Mucosa of rectum (tissue), 2 donors: Measurements from ENCODE around the gene SORL1.

Source experiments
- H3K27ac ChIP-seq, 2 donors: one replicate each; pipeline ENCODE4 v1.7.0; 2013; ENCODE audit warnings: inconsistent platforms in 2 of 2, low read depth in 2 of 2, low read length in 2 of 2
- H3K27me3 ChIP-seq, 2 donors: one replicate each; pipeline ENCODE4 v1.7.0; 2013; ENCODE audit warnings: low read length in 2 of 2; ENCODE audit not compliant: control insufficient read depth in 2 of 2, insufficient read depth in 2 of 2
- H3K36me3 ChIP-seq, 2 donors: one replicate each; pipeline ENCODE4 v1.7.0; 2013; ENCODE audit warnings: low read length in 2 of 2; ENCODE audit not compliant: control insufficient read depth in 2 of 2, insufficient read depth in 2 of 2
- H3K4me1 ChIP-seq, 2 donors: one replicate each; pipeline ENCODE4 v1.7.0; 2013; ENCODE audit warnings: low read length in 2 of 2, mild to moderate bottlenecking in 1 of 2; ENCODE audit not compliant: control insufficient read depth in 2 of 2, insufficient read depth in 2 of 2
- H3K4me3 ChIP-seq, 2 donors: one replicate each; pipeline ENCODE4 v1.7.0; 2013; ENCODE audit warnings: low read length in 2 of 2
- H3K9ac ChIP-seq, 2 donors: one replicate each; pipeline ENCODE4 v1.7.0; 2013; ENCODE audit warnings: low read length in 2 of 2, low read depth in 1 of 2, mild to moderate bottlenecking in 1 of 2
- H3K9me3 ChIP-seq, 2 donors: one replicate each; pipeline ENCODE4 v1.7.0; 2013; ENCODE audit warnings: low read length in 2 of 2; ENCODE audit not compliant: control insufficient read depth in 2 of 2
- donor health status: healthy.
- donor health status: Normal muscosa, but diverticular disease.

SORL1 gene

DNA sequence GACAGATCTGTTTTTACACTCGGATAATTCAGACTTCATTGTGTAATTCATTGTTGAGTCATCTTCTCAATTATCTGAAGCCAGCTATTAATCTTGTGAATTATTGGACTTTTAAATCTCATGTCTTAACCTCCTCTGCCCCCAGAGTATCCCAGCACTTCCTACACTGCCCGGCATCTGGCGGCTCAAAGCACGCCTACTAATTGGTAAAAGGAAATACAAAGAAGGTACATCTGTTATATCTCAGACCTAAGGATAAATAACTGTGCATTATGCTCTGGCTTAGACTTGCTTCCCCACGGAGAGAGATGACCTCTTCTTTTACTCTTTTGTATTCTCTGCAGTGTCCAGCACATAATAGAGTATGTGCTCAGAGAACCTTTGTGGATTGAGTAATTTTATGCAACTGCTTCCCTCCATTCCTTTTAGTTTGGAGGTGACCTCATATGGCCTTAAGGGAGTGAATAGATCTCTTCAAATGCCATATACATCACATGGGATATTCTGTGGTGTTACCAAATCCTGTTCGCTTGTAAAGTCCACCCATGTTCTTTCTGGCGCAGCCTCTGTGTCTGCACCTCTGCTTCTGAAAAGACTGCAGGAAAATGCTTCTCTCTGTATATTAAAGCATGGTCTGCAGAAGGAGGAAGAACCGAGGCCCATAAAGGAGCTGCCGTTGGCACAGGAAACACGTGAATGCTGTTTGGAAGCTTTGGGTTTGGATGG is 126.3 kb downstream of the SORL1 start:
- Histone ChIP-seq H3K27me3 (no peaks in the 10 kb centered on the region), H3K9me3 (no peaks in the 10 kb centered on the region), H3K4me1 (peaks cover 0 to 8% of the 10 kb centered on the region in 2 donors), H3K27ac (no peak overlapping the region), H3K36me3 (peaks cover 30 to 53% of the 10 kb centered on the region in 2 donors), H3K9ac (no peak overlapping the region), H3K4me3 (no peak overlapping the region)

- Histone ChIP-seq H3K4me1 (peaks cover 0 to 8% of the 10 kb centered on the region in 2 donors), H3K4me3 (no peak overlapping the region), H3K9me3 (no peaks in the 10 kb centered on the region), H3K27me3 (no peaks in the 10 kb centered on the region), H3K27ac (no peak overlapping the region), H3K36me3 (peaks cover 23 to 47% of the 10 kb centered on the region in 2 donors), H3K9ac (no peak overlapping the region)
Observed at GRCh38 chr11:121580154-121580553, 128.0 kb downstream of the SORL1 start.

- no peaks in the 10 kb centered on the region for H3K27me3 ChIP-seq
- peaks cover 21 to 36% of the 10 kb centered on the region in 2 donors for H3K36me3 ChIP-seq
- H3K27ac ChIP-seq, result no peak overlapping the region
- no peak overlapping the region for H3K4me3 ChIP-seq
- H3K9ac ChIP-seq, result no peak overlapping the region
- peaks cover 5 to 12% of the 10 kb centered on the region in 2 donors for H3K4me1 ChIP-seq
- H3K9me3 ChIP-seq, result no peaks in the 10 kb centered on the region
Observed at GRCh38 chr11:121581607-121582006, 129.5 kb downstream of the SORL1 start.

DNA sequence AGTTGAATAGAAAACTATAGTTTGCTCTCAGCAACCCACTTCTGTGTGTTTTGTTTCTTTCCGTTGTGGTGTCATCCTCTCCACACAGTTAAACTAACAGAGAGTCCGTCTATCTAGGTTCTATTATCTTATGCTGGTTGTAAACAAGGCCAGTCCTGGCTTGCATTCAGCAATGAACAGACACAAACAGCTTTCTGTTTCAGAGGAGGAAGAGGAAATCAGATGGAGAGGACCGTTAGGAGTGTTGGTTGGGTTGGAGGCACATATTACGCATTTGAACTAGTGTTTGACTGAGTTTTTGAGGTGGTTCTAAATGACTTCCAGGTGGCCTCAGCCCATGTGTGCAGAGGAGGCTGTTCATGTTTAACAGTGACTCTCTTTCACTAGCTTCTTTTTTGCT is 130.2 kb downstream of the SORL1 start:
- Histone ChIP-seq H3K4me1 (peaks cover 5 to 14% of the 10 kb centered on the region in 2 donors), H3K27me3 (no peaks in the 10 kb centered on the region), H3K4me3 (no peak overlapping the region), H3K27ac (no peak overlapping the region), H3K9ac (no peak overlapping the region), H3K9me3 (no peaks in the 10 kb centered on the region), H3K36me3 (peaks cover 16 to 29% of the 10 kb centered on the region in 2 donors)

GRCh38 chr11:121583825-121584224 is 131.7 kb downstream of the SORL1 start:
- no peak overlapping the region for H3K9ac ChIP-seq
- H3K27me3 ChIP-seq, result no peaks in the 10 kb centered on the region
- no peak overlapping the region for H3K27ac ChIP-seq
- H3K4me1 ChIP-seq, result peaks cover 5 to 21% of the 10 kb centered on the region in 2 donors
- no peak overlapping the region for H3K4me3 ChIP-seq
- H3K36me3 ChIP-seq, result peaks cover 15 to 25% of the 10 kb centered on the region in 2 donors
- no peaks in the 10 kb centered on the region for H3K9me3 ChIP-seq

DNA sequence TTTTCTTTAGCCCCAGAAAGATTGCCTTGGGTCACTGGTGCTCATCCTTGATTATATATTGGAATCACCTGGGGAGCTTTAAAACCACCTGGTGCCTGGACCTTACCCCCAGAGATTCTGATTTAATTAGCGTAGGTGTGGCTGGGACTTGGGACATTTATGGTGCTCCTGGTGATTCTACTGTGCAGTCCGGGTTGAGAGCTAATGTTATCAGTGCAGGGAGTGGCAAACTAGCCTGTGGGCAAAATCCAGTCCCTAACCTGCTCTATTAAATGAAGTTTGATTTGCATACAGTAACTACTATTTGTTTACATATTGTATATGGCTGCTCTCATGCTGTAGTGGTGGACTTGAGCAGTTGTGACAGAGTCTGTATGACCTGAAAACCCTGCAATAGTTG is 134.6 kb downstream of the SORL1 start:
- Histone ChIP-seq H3K4me1 (peaks cover 10 to 24% of the 10 kb centered on the region in 2 donors), H3K9ac (no peak overlapping the region), H3K9me3 (no peaks in the 10 kb centered on the region), H3K4me3 (peak overlapping the region in 1 of 2 donors; percentile 24), H3K27me3 (no peaks in the 10 kb centered on the region), H3K36me3 (peaks cover 27 to 42% of the 10 kb centered on the region in 2 donors), H3K27ac (peak overlapping the region; percentile 83 to 85)

- Histone ChIP-seq H3K27ac (peak overlapping the region; percentile 49 to 85), H3K27me3 (no peaks in the 10 kb centered on the region), H3K4me1 (peaks cover 10 to 23% of the 10 kb centered on the region in 2 donors), H3K4me3 (peak overlapping the region in 1 of 2 donors; percentile 24), H3K9ac (no peak overlapping the region), H3K9me3 (no peaks in the 10 kb centered on the region), H3K36me3 (peaks cover 27 to 45% of the 10 kb centered on the region in 2 donors)
Observed at GRCh38 chr11:121587182-121587581, 135.1 kb downstream of the SORL1 start.

DNA sequence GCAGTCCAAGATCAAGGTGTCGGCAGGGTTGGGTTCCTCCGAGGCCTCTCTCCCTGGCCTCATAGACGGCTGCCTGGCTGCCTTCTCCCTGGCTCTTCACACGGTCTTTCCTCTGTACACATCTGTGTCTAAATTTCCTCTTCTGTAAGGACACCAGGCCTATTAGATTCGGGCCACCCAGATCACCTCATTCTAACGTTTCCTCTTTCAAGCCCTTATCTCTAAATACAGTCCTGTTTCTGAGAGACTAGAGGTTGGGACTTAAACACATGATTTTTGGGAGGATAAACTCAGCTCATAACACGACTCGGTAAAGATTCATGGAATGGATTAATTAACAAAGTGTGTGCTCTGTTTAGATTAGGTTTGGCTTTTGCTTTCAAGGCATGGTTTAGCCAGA is 136.6 kb downstream of the SORL1 start:
- no peak overlapping the region for H3K4me3 ChIP-seq
- no peak overlapping the region for H3K9ac ChIP-seq
- H3K4me1 ChIP-seq, result peaks cover 10 to 20% of the 10 kb centered on the region in 2 donors
- no peaks in the 10 kb centered on the region for H3K9me3 ChIP-seq
- peaks cover 36 to 50% of the 10 kb centered on the region in 2 donors for H3K36me3 ChIP-seq
- no peak overlapping the region for H3K27ac ChIP-seq
- no peaks in the 10 kb centered on the region for H3K27me3 ChIP-seq

GRCh38 chr11:121589946-121590537 is 137.9 kb downstream of the SORL1 start:
- Histone ChIP-seq H3K9ac (no peak overlapping the region), H3K27ac (no peak overlapping the region), H3K9me3 (no peaks in the 10 kb centered on the region), H3K36me3 (peaks cover 32 to 51% of the 10 kb centered on the region in 2 donors), H3K27me3 (no peaks in the 10 kb centered on the region), H3K4me3 (no peak overlapping the region), H3K4me1 (peaks cover 10 to 20% of the 10 kb centered on the region in 2 donors)

- no peak overlapping the region for H3K4me3 ChIP-seq
- no peaks in the 10 kb centered on the region for H3K9me3 ChIP-seq
- H3K4me1 ChIP-seq, result peaks cover 9 to 20% of the 10 kb centered on the region in 2 donors
- peaks cover 38 to 59% of the 10 kb centered on the region in 2 donors for H3K36me3 ChIP-seq
- no peaks in the 10 kb centered on the region for H3K27me3 ChIP-seq
- no peak overlapping the region for H3K9ac ChIP-seq
- no peak overlapping the region for H3K27ac ChIP-seq
Observed at GRCh38 chr11:121590772-121591404, 138.8 kb downstream of the SORL1 start.
